Measurements from ENCODE around the gene TAS2R46.

TAS2R46 gene

GRCh38 chr12:11081987-11082386 lies 19.9 kb upstream of the TAS2R46 start:
- Histone ChIP-seq H3K4me3 (ENCODE audit: low read depth in 1 of 2, low read length in 2 of 2) (no peak overlapping the region), H3K36me3 (ENCODE audit: control insufficient read depth in 1 of 2, insufficient read depth in 2 of 2, low read length in 2 of 2) (no peaks in the 10 kb centered on the region), H3K9me3 (ENCODE audit: control insufficient read depth in 1 of 2, low read length in 2 of 2) (peaks cover 0 to 14% of the 10 kb centered on the region in 2 donors), H3K9ac (ENCODE audit: low read depth in 1 of 2, low read length in 2 of 2) (no peak overlapping the region), H3K4me1 (ENCODE audit: control insufficient read depth in 1 of 2, insufficient read depth in 2 of 2, low read length in 2 of 2) (no peaks in the 10 kb centered on the region), H3K27ac (ENCODE audit: low read depth, low read length) (no peak overlapping the region), H3K27me3 (ENCODE audit: control insufficient read depth in 1 of 2, insufficient read depth in 2 of 2, low read length in 2 of 2) (no peaks in the 10 kb centered on the region)

- no peaks in the 10 kb centered on the region for H3K36me3 ChIP-seq (ENCODE audit: control insufficient read depth in 1 of 2, insufficient read depth in 2 of 2, low read length in 2 of 2)
- no peak overlapping the region for H3K27ac ChIP-seq (ENCODE audit: low read depth, low read length)
- H3K9ac ChIP-seq (ENCODE audit: low read depth in 1 of 2, low read length in 2 of 2), result no peak overlapping the region
- H3K27me3 ChIP-seq (ENCODE audit: control insufficient read depth in 1 of 2, insufficient read depth in 2 of 2, low read length in 2 of 2), result no peaks in the 10 kb centered on the region
- no peaks in the 10 kb centered on the region for H3K4me1 ChIP-seq (ENCODE audit: control insufficient read depth in 1 of 2, insufficient read depth in 2 of 2, low read length in 2 of 2)
- no peak overlapping the region for H3K4me3 ChIP-seq (ENCODE audit: low read depth in 1 of 2, low read length in 2 of 2)
- H3K9me3 ChIP-seq (ENCODE audit: control insufficient read depth in 1 of 2, low read length in 2 of 2), result peaks cover 0 to 9% of the 10 kb centered on the region in 2 donors
These were observed 16.2 kb upstream of the TAS2R46 start for GRCh38 chr12:11078246-11078645.

GRCh38 chr12:11075642-11076041 lies 13.5 kb upstream of the TAS2R46 start:
- Histone ChIP-seq H3K9ac (ENCODE audit: low read depth in 1 of 2, low read length in 2 of 2) (no peak overlapping the region), H3K9me3 (ENCODE audit: control insufficient read depth in 1 of 2, low read length in 2 of 2) (no peaks in the 10 kb centered on the region), H3K27me3 (ENCODE audit: control insufficient read depth in 1 of 2, insufficient read depth in 2 of 2, low read length in 2 of 2) (no peaks in the 10 kb centered on the region), H3K27ac (ENCODE audit: low read depth, low read length) (no peak overlapping the region), H3K4me3 (ENCODE audit: low read depth in 1 of 2, low read length in 2 of 2) (no peak overlapping the region), H3K4me1 (ENCODE audit: control insufficient read depth in 1 of 2, insufficient read depth in 2 of 2, low read length in 2 of 2) (peaks cover 0 to 4% of the 10 kb centered on the region in 2 donors), H3K36me3 (ENCODE audit: control insufficient read depth in 1 of 2, insufficient read depth in 2 of 2, low read length in 2 of 2) (no peaks in the 10 kb centered on the region)

- Histone ChIP-seq H3K9me3 (ENCODE audit: control insufficient read depth in 1 of 2, low read length in 2 of 2) (no peaks in the 10 kb centered on the region), H3K9ac (ENCODE audit: low read depth in 1 of 2, low read length in 2 of 2) (no peak overlapping the region), H3K36me3 (ENCODE audit: control insufficient read depth in 1 of 2, insufficient read depth in 2 of 2, low read length in 2 of 2) (no peaks in the 10 kb centered on the region), H3K27ac (ENCODE audit: low read depth, low read length) (no peak overlapping the region), H3K4me1 (ENCODE audit: control insufficient read depth in 1 of 2, insufficient read depth in 2 of 2, low read length in 2 of 2) (peaks cover 0 to 4% of the 10 kb centered on the region in 2 donors), H3K4me3 (ENCODE audit: low read depth in 1 of 2, low read length in 2 of 2) (no peak overlapping the region), H3K27me3 (ENCODE audit: control insufficient read depth in 1 of 2, insufficient read depth in 2 of 2, low read length in 2 of 2) (no peaks in the 10 kb centered on the region)
These were observed 9.3 kb upstream of the TAS2R46 start for GRCh38 chr12:11071414-11071813.

- no peak overlapping the region for H3K9ac ChIP-seq (ENCODE audit: low read depth in 1 of 2, low read length in 2 of 2)
- no peaks in the 10 kb centered on the region for H3K27me3 ChIP-seq (ENCODE audit: control insufficient read depth in 1 of 2, insufficient read depth in 2 of 2, low read length in 2 of 2)
- no peaks in the 10 kb centered on the region for H3K9me3 ChIP-seq (ENCODE audit: control insufficient read depth in 1 of 2, low read length in 2 of 2)
- no peak overlapping the region for H3K4me3 ChIP-seq (ENCODE audit: low read depth in 1 of 2, low read length in 2 of 2)
- H3K4me1 ChIP-seq (ENCODE audit: control insufficient read depth in 1 of 2, insufficient read depth in 2 of 2, low read length in 2 of 2), result peaks cover 0 to 4% of the 10 kb centered on the region in 2 donors
- H3K27ac ChIP-seq (ENCODE audit: low read depth, low read length), result no peak overlapping the region
- no peaks in the 10 kb centered on the region for H3K36me3 ChIP-seq (ENCODE audit: control insufficient read depth in 1 of 2, insufficient read depth in 2 of 2, low read length in 2 of 2)
These were observed 8.9 kb upstream of the TAS2R46 start for GRCh38 chr12:11070999-11071398.

- peaks cover 0 to 4% of the 10 kb centered on the region in 2 donors for H3K4me1 ChIP-seq (ENCODE audit: control insufficient read depth in 1 of 2, insufficient read depth in 2 of 2, low read length in 2 of 2)
- H3K36me3 ChIP-seq (ENCODE audit: control insufficient read depth in 1 of 2, insufficient read depth in 2 of 2, low read length in 2 of 2), result no peaks in the 10 kb centered on the region
- no peak overlapping the region for H3K9ac ChIP-seq (ENCODE audit: low read depth in 1 of 2, low read length in 2 of 2)
- no peaks in the 10 kb centered on the region for H3K27me3 ChIP-seq (ENCODE audit: control insufficient read depth in 1 of 2, insufficient read depth in 2 of 2, low read length in 2 of 2)
- no peak overlapping the region for H3K4me3 ChIP-seq (ENCODE audit: low read depth in 1 of 2, low read length in 2 of 2)
- H3K27ac ChIP-seq (ENCODE audit: low read depth, low read length), result no peak overlapping the region
- no peaks in the 10 kb centered on the region for H3K9me3 ChIP-seq (ENCODE audit: control insufficient read depth in 1 of 2, low read length in 2 of 2)
These were observed 7.8 kb upstream of the TAS2R46 start for GRCh38 chr12:11069854-11070365.

GRCh38 chr12:11067514-11067913 lies 5.4 kb upstream of the TAS2R46 start:
- Histone ChIP-seq H3K4me1 (ENCODE audit: control insufficient read depth in 1 of 2, insufficient read depth in 2 of 2, low read length in 2 of 2) (peaks cover 0 to 4% of the 10 kb centered on the region in 2 donors), H3K36me3 (ENCODE audit: control insufficient read depth in 1 of 2, insufficient read depth in 2 of 2, low read length in 2 of 2) (no peaks in the 10 kb centered on the region), H3K9ac (ENCODE audit: low read depth in 1 of 2, low read length in 2 of 2) (no peak overlapping the region), H3K27ac (ENCODE audit: low read depth, low read length) (no peak overlapping the region), H3K9me3 (ENCODE audit: control insufficient read depth in 1 of 2, low read length in 2 of 2) (no peaks in the 10 kb centered on the region), H3K27me3 (ENCODE audit: control insufficient read depth in 1 of 2, insufficient read depth in 2 of 2, low read length in 2 of 2) (no peaks in the 10 kb centered on the region), H3K4me3 (ENCODE audit: low read depth in 1 of 2, low read length in 2 of 2) (no peak overlapping the region)

GRCh38 chr12:11059784-11060183 lies 2.3 kb downstream of the TAS2R46 start:
- Histone ChIP-seq H3K4me1 (ENCODE audit: control insufficient read depth in 1 of 2, insufficient read depth in 2 of 2, low read length in 2 of 2) (no peaks in the 10 kb centered on the region), H3K27ac (ENCODE audit: low read depth, low read length) (no peak overlapping the region), H3K9ac (ENCODE audit: low read depth in 1 of 2, low read length in 2 of 2) (no peak overlapping the region), H3K9me3 (ENCODE audit: control insufficient read depth in 1 of 2, low read length in 2 of 2) (no peaks in the 10 kb centered on the region), H3K4me3 (ENCODE audit: low read depth in 1 of 2, low read length in 2 of 2) (no peak overlapping the region), H3K27me3 (ENCODE audit: control insufficient read depth in 1 of 2, insufficient read depth in 2 of 2, low read length in 2 of 2) (no peaks in the 10 kb centered on the region), H3K36me3 (ENCODE audit: control insufficient read depth in 1 of 2, insufficient read depth in 2 of 2, low read length in 2 of 2) (no peaks in the 10 kb centered on the region)

- H3K27ac ChIP-seq (ENCODE audit: low read depth, low read length), result no peak overlapping the region
These were observed 3.1 kb downstream of the TAS2R46 start for GRCh38 chr12:11059041-11059440.

GRCh38 chr12:11055306-11055705 lies 6.8 kb downstream of the TAS2R46 start:
- no peak overlapping the region for H3K9ac ChIP-seq (ENCODE audit: low read depth in 1 of 2, low read length in 2 of 2)
- H3K36me3 ChIP-seq (ENCODE audit: control insufficient read depth in 1 of 2, insufficient read depth in 2 of 2, low read length in 2 of 2), result no peaks in the 10 kb centered on the region
- no peaks in the 10 kb centered on the region for H3K27me3 ChIP-seq (ENCODE audit: control insufficient read depth in 1 of 2, insufficient read depth in 2 of 2, low read length in 2 of 2)
- H3K4me1 ChIP-seq (ENCODE audit: control insufficient read depth in 1 of 2, insufficient read depth in 2 of 2, low read length in 2 of 2), result no peaks in the 10 kb centered on the region
- H3K27ac ChIP-seq (ENCODE audit: low read depth, low read length), result no peak overlapping the region
- H3K9me3 ChIP-seq (ENCODE audit: control insufficient read depth in 1 of 2, low read length in 2 of 2), result peaks cover 5 to 8% of the 10 kb centered on the region in 2 donors
- H3K4me3 ChIP-seq (ENCODE audit: low read depth in 1 of 2, low read length in 2 of 2), result no peak overlapping the region

More at GRCh38 chr12:11059041-11059440, 3.1 kb downstream of the TAS2R46 start:
- H3K27me3 ChIP-seq (ENCODE audit: control insufficient read depth in 1 of 2, insufficient read depth in 2 of 2, low read length in 2 of 2), result no peaks in the 10 kb centered on the region
- no peak overlapping the region for H3K4me3 ChIP-seq (ENCODE audit: low read depth in 1 of 2, low read length in 2 of 2)
- no peaks in the 10 kb centered on the region for H3K4me1 ChIP-seq (ENCODE audit: control insufficient read depth in 1 of 2, insufficient read depth in 2 of 2, low read length in 2 of 2)
- no peak overlapping the region for H3K9ac ChIP-seq (ENCODE audit: low read depth in 1 of 2, low read length in 2 of 2)
- H3K9me3 ChIP-seq (ENCODE audit: control insufficient read depth in 1 of 2, low read length in 2 of 2), result no peaks in the 10 kb centered on the region
- H3K36me3 ChIP-seq (ENCODE audit: control insufficient read depth in 1 of 2, insufficient read depth in 2 of 2, low read length in 2 of 2), result no peaks in the 10 kb centered on the region

Data from duodenal mucosa (tissue), 2 donors.